OCI-LY3 (cell line): ENCODE measurements around the gene LSM6.

Source experiments
- H2AFZ ChIP-seq: fragments of 200-600, 300-600 bp; shearing (Covaris generic); 2 replicates; pipeline ENCODE4 v1.6.0; 2014; ENCODE audit warnings: antibody characterized with exemption, low read depth, low read length
- H3K27ac ChIP-seq: fragments of 200-600, 300-600 bp; sonication (generic); 2 replicates; pipeline ENCODE4 v1.5.1; 2014; ENCODE audit warnings: mild to moderate bottlenecking, low read length, moderate library complexity, mixed read lengths
- H3K27me3 ChIP-seq: fragments of 200-600, 300-600 bp; sonication (generic); 2 replicates; pipeline ENCODE4 v1.6.1; 2014; ENCODE audit warnings: low read depth, low read length, mixed read lengths
- H3K36me3 ChIP-seq: fragments of 200-600, 300-600 bp; sonication (generic); replicated peaks from 2 replicates; pipeline ENCODE3; 2014; ENCODE audit warnings: low read depth, low read length, mixed read lengths
- H3K4me1 ChIP-seq: fragments of 300-600, 200-600 bp; sonication (generic); 2 replicates; pipeline ENCODE4 v1.6.1; 2014; ENCODE audit warnings: low read length, mixed read lengths
- H3K4me2 ChIP-seq: fragments of 200-600, 300-600 bp; sonication (generic); 2 replicates; pipeline ENCODE4 v1.6.1; 2014; ENCODE audit warnings: low read length, mixed read lengths
- H3K4me3 ChIP-seq: fragments of 300-600, 200-600 bp; sonication (generic); 2 replicates; pipeline ENCODE4 v1.5.1; 2014; ENCODE audit warnings: antibody characterized with exemption, mild to moderate bottlenecking, low read length, moderate library complexity
- H3K79me2 ChIP-seq: fragments of 300-600, 200-600 bp; shearing (Covaris generic); 2 replicates; pipeline ENCODE4 v1.6.1; 2014; ENCODE audit warnings: mild to moderate bottlenecking, low read length, mixed read lengths
- H3K9ac ChIP-seq: fragments of 300-600, 200-600 bp; shearing (Covaris generic); 2 replicates; pipeline ENCODE4 v1.6.0; 2014; ENCODE audit warnings: mild to moderate bottlenecking, low read length, moderate library complexity
- H3K9me3 ChIP-seq: fragments of 200-600, 300-600 bp; shearing (Covaris generic); 2 replicates; pipeline ENCODE4 v1.6.1; 2014; ENCODE audit warnings: low read length, mixed read lengths; ENCODE audit not compliant: insufficient read depth
- H4K20me1 ChIP-seq: fragments of 200-600, 300-600 bp; sonication (generic); 2 replicates; pipeline ENCODE4 v1.6.1; 2016; ENCODE audit warnings: low read length, mixed read lengths; ENCODE audit not compliant: insufficient read depth
- CTCF ChIP-seq: fragments of 200-600, 300-600 bp; sonication (generic); IDR thresholded peaks from 2 replicates; pipeline ENCODE4 v1.5.1; 2014; ENCODE audit warnings: antibody characterized with exemption, low read length, low read depth
- EZH2phosphoT487 ChIP-seq: fragments of 200-600 bp; shearing (Covaris generic); IDR thresholded peaks from 2 replicates; pipeline ENCODE4 v1.6.1; 2018; ENCODE audit warnings: antibody characterized with exemption, mixed run types, low read depth

LSM6 gene

GRCh38 chr4:146161243-146161642 is 14.3 kb upstream of the LSM6 start:
- no peaks in the 10 kb centered on the region for H4K20me1 ChIP-seq
- H3K4me2 ChIP-seq = no peak overlapping the region
- peaks cover 7% of the 10 kb centered on the region for H3K36me3 ChIP-seq
- H3K4me1 ChIP-seq = peaks cover 14% of the 10 kb centered on the region
- no peaks in the 10 kb centered on the region for H3K79me2 ChIP-seq
- no peak overlapping the region for H3K27ac ChIP-seq
- H3K27me3 ChIP-seq = no peaks in the 10 kb centered on the region
- no peak overlapping the region for H3K4me3 ChIP-seq
- H3K9ac ChIP-seq = no peak overlapping the region
- H3K9me3 ChIP-seq = peaks cover 12% of the 10 kb centered on the region
- H2AFZ ChIP-seq = no peak overlapping the region
- TF ChIP-seq CTCF = no peak
- no peak for TF ChIP-seq EZH2phosphoT487

- H2AFZ ChIP-seq = no peak overlapping the region
- no peak overlapping the region for H3K9ac ChIP-seq
- H3K9me3 ChIP-seq = peaks cover 6% of the 10 kb centered on the region; the same call in 1 of the 2 replicates
- H3K4me3 ChIP-seq = no peak overlapping the region
- no peaks in the 10 kb centered on the region for H4K20me1 ChIP-seq
- H3K36me3 ChIP-seq = no peaks in the 10 kb centered on the region
- peaks cover 6% of the 10 kb centered on the region for H3K4me1 ChIP-seq
- no peaks in the 10 kb centered on the region for H3K79me2 ChIP-seq
- TF ChIP-seq EZH2phosphoT487 (no peak), CTCF (no peak)
- no peaks in the 10 kb centered on the region for H3K27me3 ChIP-seq
- H3K4me2 ChIP-seq = no peak overlapping the region
- no peak overlapping the region for H3K27ac ChIP-seq
These were observed 10.3 kb upstream of the LSM6 start for GRCh38 chr4:146165221-146165620.

- H3K9ac ChIP-seq = no peak overlapping the region
- no peak overlapping the region for H2AFZ ChIP-seq
- H3K9me3 ChIP-seq = peaks cover 6% of the 10 kb centered on the region; the same call in 1 of the 2 replicates
- H3K36me3 ChIP-seq = no peaks in the 10 kb centered on the region
- H3K4me1 ChIP-seq = peaks cover 6% of the 10 kb centered on the region
- H3K4me3 ChIP-seq = no peak overlapping the region
- no peaks in the 10 kb centered on the region for H3K27me3 ChIP-seq
- no peak for TF ChIP-seq CTCF
- no peak for TF ChIP-seq EZH2phosphoT487
- no peak overlapping the region for H3K27ac ChIP-seq
- H3K4me2 ChIP-seq = no peak overlapping the region
- H3K79me2 ChIP-seq = no peaks in the 10 kb centered on the region
- no peaks in the 10 kb centered on the region for H4K20me1 ChIP-seq
These were observed 9.7 kb upstream of the LSM6 start for GRCh38 chr4:146165840-146166239.

GRCh38 chr4:146170149-146170548 is 5.4 kb upstream of the LSM6 start:
- Histone ChIP-seq H3K36me3 (no peaks in the 10 kb centered on the region), H3K79me2 (no peaks in the 10 kb centered on the region), H3K4me3 (no peak overlapping the region), H3K4me1 (peaks cover 9% of the 10 kb centered on the region), H3K27me3 (no peaks in the 10 kb centered on the region), H4K20me1 (no peaks in the 10 kb centered on the region), H3K9ac (no peak overlapping the region), H2AFZ (no peak overlapping the region), H3K27ac (no peak overlapping the region), H3K4me2 (no peak overlapping the region), H3K9me3 (no peaks in the 10 kb centered on the region)
- TF ChIP-seq CTCF = no peak
- TF ChIP-seq EZH2phosphoT487 = no peak
